ENCODE data around the gene SCRN1. TPM values are rescaled to one million over a fixed set of nuclear protein-coding genes. Genes with fewer than 3 reads are reported as not detected.

SCRN1 gene
- total RNA-seq, 1 donor: 45.6 TPM

- H3K36me3 ChIP-seq (ENCODE audit: insufficient read depth, low read length): no peaks in the 10 kb centered on the region
- H3K27ac ChIP-seq (ENCODE audit: low read depth, low read length): peak within 1 kb of the TSS; percentile 59
- peak; percentile 95 for DNase-seq (ENCODE audit: insufficient read length, low spot score, missing footprints)
- no peaks in the 10 kb centered on the region for H3K27me3 ChIP-seq (ENCODE audit: insufficient read depth, low read length)
- peaks cover 68% of the 10 kb centered on the region for H3K79me2 ChIP-seq (ENCODE audit: insufficient read depth, low read length)
- H2AFZ ChIP-seq (ENCODE audit: low read length): peak within 1 kb of the TSS; percentile 91
- H3K4me1 ChIP-seq (ENCODE audit: insufficient read depth, low read length): peaks cover 42% of the 10 kb centered on the region
- peak within 1 kb of the TSS; percentile 82 for H3K4me3 ChIP-seq (ENCODE audit: insufficient read depth, low read length)
- no peaks in the 10 kb centered on the region for H3K9me3 ChIP-seq (ENCODE audit: low read depth, low read length)
- peak within 1 kb of the TSS; percentile 98 for H3K4me2 ChIP-seq (ENCODE audit: insufficient read depth, low read length)
- peaks cover 32% of the 10 kb centered on the region for H4K20me1 ChIP-seq (ENCODE audit: insufficient read depth, low read length)
- no peak for TF ChIP-seq CTCF (IDR thresholded peaks at IDR 0.05; ENCODE audit: extremely low read depth, low read depth, low read length)
Observed at GRCh38 chr7:30028216-30028748, 38.7 kb upstream of the SCRN1 start, which contains the start of gene PLEKHA8. PLEKHA8 (plus strand) TSS chr7:30028412; CDS start chr7:30028763, 351 bp downstream.

DNA sequence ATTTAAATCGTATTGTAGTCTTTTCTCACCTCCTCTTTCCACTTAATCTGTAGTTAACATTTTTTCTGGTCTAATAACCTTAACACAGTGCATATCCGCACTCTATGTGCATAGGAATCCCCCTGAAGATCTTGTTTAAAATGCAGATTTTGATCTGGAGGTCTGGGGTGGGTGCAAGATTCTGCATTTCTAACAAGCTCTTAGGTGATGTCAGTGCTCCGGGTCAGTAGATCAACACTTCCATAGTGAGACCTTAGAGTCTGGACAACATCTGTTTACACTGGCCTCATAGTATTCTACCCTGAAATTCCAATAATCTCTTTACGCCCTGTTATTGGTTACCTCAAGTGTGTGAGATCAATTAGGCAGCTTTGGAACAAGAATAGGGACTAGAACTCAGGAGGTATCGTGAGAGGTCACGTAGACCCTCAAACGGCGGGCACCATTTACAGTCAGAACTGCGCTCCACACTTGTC, 38.2 kb upstream of the SCRN1 start:
- Histone ChIP-seq H3K36me3 (ENCODE audit: insufficient read depth, low read length) (no peaks in the 10 kb centered on the region), H2AFZ (ENCODE audit: low read length) (peak overlapping the region; percentile 91), H3K4me2 (ENCODE audit: insufficient read depth, low read length) (peak overlapping the region; percentile 98), H3K9me3 (ENCODE audit: low read depth, low read length) (no peaks in the 10 kb centered on the region), H3K27me3 (ENCODE audit: insufficient read depth, low read length) (no peaks in the 10 kb centered on the region), H3K27ac (ENCODE audit: low read depth, low read length) (peak overlapping the region; percentile 27), H4K20me1 (ENCODE audit: insufficient read depth, low read length) (peaks cover 34% of the 10 kb centered on the region), H3K79me2 (ENCODE audit: insufficient read depth, low read length) (peaks cover 73% of the 10 kb centered on the region), H3K4me3 (ENCODE audit: insufficient read depth, low read length) (peak overlapping the region; percentile 82), H3K4me1 (ENCODE audit: insufficient read depth, low read length) (peaks cover 37% of the 10 kb centered on the region)
- TF ChIP-seq CTCF (IDR thresholded peaks at IDR 0.05; ENCODE audit: extremely low read depth, low read depth, low read length): no peak
- DNase-seq (ENCODE audit: insufficient read length, low spot score, missing footprints): no peak

- peaks cover 78% of the 10 kb centered on the region for H3K79me2 ChIP-seq (ENCODE audit: insufficient read depth, low read length)
Observed at GRCh38 chr7:30027065-30027456, 37.5 kb upstream of the SCRN1 start.

More at GRCh38 chr7:30027065-30027456, 37.5 kb upstream of the SCRN1 start:
- Histone ChIP-seq H3K27ac (ENCODE audit: low read depth, low read length) (peak overlapping the region; percentile 59), H3K4me2 (ENCODE audit: insufficient read depth, low read length) (peak overlapping the region; percentile 98), H3K27me3 (ENCODE audit: insufficient read depth, low read length) (no peaks in the 10 kb centered on the region), H3K4me3 (ENCODE audit: insufficient read depth, low read length) (peak overlapping the region; percentile 82), H3K4me1 (ENCODE audit: insufficient read depth, low read length) (peaks cover 30% of the 10 kb centered on the region), H3K36me3 (ENCODE audit: insufficient read depth, low read length) (no peaks in the 10 kb centered on the region), H4K20me1 (ENCODE audit: insufficient read depth, low read length) (peaks cover 30% of the 10 kb centered on the region), H2AFZ (ENCODE audit: low read length) (peak overlapping the region; percentile 91), H3K9me3 (ENCODE audit: low read depth, low read length) (no peaks in the 10 kb centered on the region)
- no peak for TF ChIP-seq CTCF (IDR thresholded peaks at IDR 0.05; ENCODE audit: extremely low read depth, low read depth, low read length)
- no peak for DNase-seq (ENCODE audit: insufficient read length, low spot score, missing footprints)
